ENCODE measurements around the gene GNG4. TPM values are rescaled to one million over a fixed set of nuclear protein-coding genes. Genes with fewer than 3 reads are reported as not detected.

Gene GNG4
- total and polyA plus RNA-seq, 2 of the 4 experiments (the other 2 are of a cell fraction) = 0.18 to 0.29 TPM

DNA sequence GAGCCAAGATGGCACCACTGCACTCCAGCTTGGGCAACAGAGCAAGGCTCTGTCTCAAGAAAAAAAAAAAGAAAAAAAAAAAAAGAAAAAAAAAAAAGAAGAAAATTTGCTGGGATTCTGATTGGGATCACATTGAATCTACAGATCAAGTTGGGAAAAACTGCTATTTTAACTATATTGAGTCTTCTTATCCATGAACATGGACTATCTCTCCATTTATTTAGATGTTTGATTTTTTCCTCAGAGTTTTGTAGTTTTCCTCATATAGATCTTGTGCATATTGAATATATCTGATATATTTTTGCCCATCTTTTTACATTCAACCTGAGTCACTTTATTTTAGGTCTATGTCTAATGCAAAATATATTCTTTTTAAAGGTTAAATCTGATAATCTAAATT lies 87.0 kb downstream of the GNG4 start:
- H4K8ac ChIP-seq (ENCODE audit: low read depth in 2 of 2, low read length in 2 of 2) = no peak overlapping the region
- H3K9me1 ChIP-seq (ENCODE audit: insufficient read depth, low read length) = no peaks in the 10 kb centered on the region
- H2BK20ac ChIP-seq (ENCODE audit: low read depth, low read length) = no peak overlapping the region
- dilution Hi-C loops (cut with HindIII; ENCODE audit: low sequenced_read_pairs, unreplicated experiment) = no loop called here
- no TSS peak for BruUV-seq (replicated peaks)
- H3K14ac ChIP-seq (replicated peaks; ENCODE audit: low read depth, low read length) = no peak overlapping the region
- no peak overlapping the region for H3K56ac ChIP-seq (ENCODE audit: extremely low read depth, insufficient read depth, low read length)
- H2BK5ac ChIP-seq (ENCODE audit: low read depth, low read length, poor library complexity, severe bottlenecking) = no peak overlapping the region
- no peak overlapping the region for H3K4me2 ChIP-seq (ENCODE audit: low read depth, low read length)
- ChIA-PET CTCF (no interaction called here), POLR2A (ENCODE audit: unreplicated experiment) (no interaction called here)
- in situ Hi-C loops (cut with MboI; ENCODE audit: low sequenced_read_pairs) = no loop called here
- no peaks in the 10 kb centered on the region for H3K9me3 ChIP-seq (ENCODE audit: control insufficient read depth, insufficient read depth, low read length)
- H2BK15ac ChIP-seq (ENCODE audit: low read depth, low read length) = no peak overlapping the region
- DNase-seq (no peak), ATAC-seq (ENCODE audit: low read depth) (no peak)
- no peak overlapping the region for H2AK9ac ChIP-seq (replicated peaks; ENCODE audit: low read depth, low read length, poor library complexity)
- no peak overlapping the region for H4K91ac ChIP-seq (ENCODE audit: insufficient read depth, low read depth, low read length)
- H3K27ac ChIP-seq (ENCODE audit: insufficient read depth, low read length) = no peak overlapping the region
- H3K27me3 ChIP-seq (ENCODE audit: control insufficient read depth, insufficient read depth, low read length) = peaks cover 3% of the 10 kb centered on the region
- H3K18ac ChIP-seq (ENCODE audit: low read depth, low read length) = no peak overlapping the region
- H4K5ac ChIP-seq (ENCODE audit: low read depth, low read length) = no peak overlapping the region
- no peaks in the 10 kb centered on the region for H3K4me1 ChIP-seq (ENCODE audit: control insufficient read depth, insufficient read depth, low read length)
- H3K36me3 ChIP-seq (ENCODE audit: control insufficient read depth, insufficient read depth, low read length) = no peaks in the 10 kb centered on the region
- H3K9ac ChIP-seq (ENCODE audit: low read depth, low read length) = no peak overlapping the region
- H3K4ac ChIP-seq (ENCODE audit: low read depth, low read length) = no peak overlapping the region
- TF ChIP-seq USF2 (IDR thresholded peaks at IDR 0.05; ENCODE audit: low read depth, low read length) (no peak), RAD21 (IDR thresholded peaks at IDR 0.05; ENCODE audit: low read length) (no peak), FOS (IDR thresholded peaks at IDR 0.05; ENCODE audit: low read depth, low read length) (no peak), RCOR1 (IDR thresholded peaks at IDR 0.05; ENCODE audit: insufficient replicate concordance, low read length) (no peak), POLR2A (IDR thresholded peaks at IDR 0.05; ENCODE audit: low read depth, low read length) (no peak), BHLHE40 (IDR thresholded peaks at IDR 0.05; ENCODE audit: low read depth, low read length) (no peak), CHD1 (IDR thresholded peaks at IDR 0.05; ENCODE audit: low read depth, low read length) (no peak), RFX5 (IDR thresholded peaks at IDR 0.05; ENCODE audit: low read depth, low read length) (no peak), NFE2L2 (IDR thresholded peaks at IDR 0.05; ENCODE audit: low read depth, low read length) (no peak), MAZ (IDR thresholded peaks at IDR 0.05; ENCODE audit: borderline replicate concordance, low read depth, low read length) (no peak), SMC3 (IDR thresholded peaks at IDR 0.05; ENCODE audit: low read depth, low read length) (no peak), CEBPB (IDR thresholded peaks at IDR 0.05; ENCODE audit: low read depth, low read length) (no peak), MXI1 (IDR thresholded peaks at IDR 0.05; ENCODE audit: borderline replicate concordance, low read depth, low read length) (no peak), MAFK (IDR thresholded peaks at IDR 0.05; ENCODE audit: low read depth, low read length) (no peak)
- TF ChIP-seq, protein P1, sequence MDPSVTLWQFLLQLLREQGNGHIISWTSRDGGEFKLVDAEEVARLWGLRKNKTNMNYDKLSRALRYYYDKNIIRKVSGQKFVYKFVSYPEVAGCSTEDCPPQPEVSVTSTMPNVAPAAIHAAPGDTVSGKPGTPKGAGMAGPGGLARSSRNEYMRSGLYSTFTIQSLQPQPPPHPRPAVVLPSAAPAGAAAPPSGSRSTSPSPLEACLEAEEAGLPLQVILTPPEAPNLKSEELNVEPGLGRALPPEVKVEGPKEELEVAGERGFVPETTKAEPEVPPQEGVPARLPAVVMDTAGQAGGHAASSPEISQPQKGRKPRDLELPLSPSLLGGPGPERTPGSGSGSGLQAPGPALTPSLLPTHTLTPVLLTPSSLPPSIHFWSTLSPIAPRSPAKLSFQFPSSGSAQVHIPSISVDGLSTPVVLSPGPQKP (IDR thresholded peaks at IDR 0.05; ENCODE audit: borderline replicate concordance, low read depth, low read length) = no peak
- TF ChIP-seq, protein P2, sequence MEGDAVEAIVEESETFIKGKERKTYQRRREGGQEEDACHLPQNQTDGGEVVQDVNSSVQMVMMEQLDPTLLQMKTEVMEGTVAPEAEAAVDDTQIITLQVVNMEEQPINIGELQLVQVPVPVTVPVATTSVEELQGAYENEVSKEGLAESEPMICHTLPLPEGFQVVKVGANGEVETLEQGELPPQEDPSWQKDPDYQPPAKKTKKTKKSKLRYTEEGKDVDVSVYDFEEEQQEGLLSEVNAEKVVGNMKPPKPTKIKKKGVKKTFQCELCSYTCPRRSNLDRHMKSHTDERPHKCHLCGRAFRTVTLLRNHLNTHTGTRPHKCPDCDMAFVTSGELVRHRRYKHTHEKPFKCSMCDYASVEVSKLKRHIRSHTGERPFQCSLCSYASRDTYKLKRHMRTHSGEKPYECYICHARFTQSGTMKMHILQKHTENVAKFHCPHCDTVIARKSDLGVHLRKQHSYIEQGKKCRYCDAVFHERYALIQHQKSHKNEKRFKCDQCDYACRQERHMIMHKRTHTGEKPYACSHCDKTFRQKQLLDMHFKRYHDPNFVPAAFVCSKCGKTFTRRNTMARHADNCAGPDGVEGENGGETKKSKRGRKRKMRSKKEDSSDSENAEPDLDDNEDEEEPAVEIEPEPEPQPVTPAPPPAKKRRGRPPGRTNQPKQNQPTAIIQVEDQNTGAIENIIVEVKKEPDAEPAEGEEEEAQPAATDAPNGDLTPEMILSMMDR (conservative IDR thresholded peaks at IDR 0.05; ENCODE audit: low read depth, low read length) = no peak
- no peak overlapping the region for H2BK120ac ChIP-seq (ENCODE audit: low read depth, low read length)
- no peaks in the 10 kb centered on the region for H3K79me1 ChIP-seq (ENCODE audit: low read depth in 1 of 2, low read length in 2 of 2)
- H2AK5ac ChIP-seq (ENCODE audit: low read depth, low read length) = no peak overlapping the region
- H4K20me1 ChIP-seq (ENCODE audit: insufficient read depth, low read length) = no peaks in the 10 kb centered on the region
- H2AFZ ChIP-seq (replicated peaks; ENCODE audit: low read length, poor library complexity) = no peak overlapping the region
- intact Hi-C loops (cut with micrococcal nuclease) = no loop called here
- no peak overlapping the region for H3K23ac ChIP-seq (ENCODE audit: low read depth, low read length)
- no peak overlapping the region for H3K4me3 ChIP-seq (ENCODE audit: insufficient read depth, low read depth, low read length)
